ENCODE results near the gene TAF4B. TPM values are rescaled to one million over a fixed set of nuclear protein-coding genes. Genes with fewer than 3 reads are reported as not detected.

The TAF4B gene
- total RNA-seq, 1 donor from 2014 or later: 1.8 TPM

DNA sequence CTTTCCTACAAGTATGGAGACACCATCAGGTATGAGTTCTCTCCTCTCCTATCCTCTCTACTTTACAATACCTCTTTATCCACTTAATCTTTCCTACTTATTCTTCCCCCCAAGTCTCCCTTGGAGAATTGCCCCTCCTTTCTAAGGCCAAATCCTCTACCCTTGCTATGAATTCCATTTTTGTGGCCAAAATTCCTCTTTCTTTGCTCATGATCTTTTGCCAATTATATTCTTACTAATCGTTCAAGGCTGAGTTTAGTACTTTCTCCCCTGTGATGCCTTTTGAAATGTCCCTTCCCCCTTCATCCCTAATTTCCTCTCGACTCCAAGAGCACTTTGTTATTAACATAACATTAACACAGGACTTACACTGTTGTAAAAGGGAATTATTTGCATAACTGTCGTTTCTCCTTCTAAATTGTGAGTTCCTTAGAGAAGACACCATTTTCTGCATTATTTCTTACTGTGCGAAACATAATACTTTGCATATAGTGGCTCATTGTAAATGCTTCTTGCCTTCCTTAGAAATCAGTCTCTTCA lies 188.7 kb downstream of the TAF4B start:
- TF ChIP-seq, protein P1, sequence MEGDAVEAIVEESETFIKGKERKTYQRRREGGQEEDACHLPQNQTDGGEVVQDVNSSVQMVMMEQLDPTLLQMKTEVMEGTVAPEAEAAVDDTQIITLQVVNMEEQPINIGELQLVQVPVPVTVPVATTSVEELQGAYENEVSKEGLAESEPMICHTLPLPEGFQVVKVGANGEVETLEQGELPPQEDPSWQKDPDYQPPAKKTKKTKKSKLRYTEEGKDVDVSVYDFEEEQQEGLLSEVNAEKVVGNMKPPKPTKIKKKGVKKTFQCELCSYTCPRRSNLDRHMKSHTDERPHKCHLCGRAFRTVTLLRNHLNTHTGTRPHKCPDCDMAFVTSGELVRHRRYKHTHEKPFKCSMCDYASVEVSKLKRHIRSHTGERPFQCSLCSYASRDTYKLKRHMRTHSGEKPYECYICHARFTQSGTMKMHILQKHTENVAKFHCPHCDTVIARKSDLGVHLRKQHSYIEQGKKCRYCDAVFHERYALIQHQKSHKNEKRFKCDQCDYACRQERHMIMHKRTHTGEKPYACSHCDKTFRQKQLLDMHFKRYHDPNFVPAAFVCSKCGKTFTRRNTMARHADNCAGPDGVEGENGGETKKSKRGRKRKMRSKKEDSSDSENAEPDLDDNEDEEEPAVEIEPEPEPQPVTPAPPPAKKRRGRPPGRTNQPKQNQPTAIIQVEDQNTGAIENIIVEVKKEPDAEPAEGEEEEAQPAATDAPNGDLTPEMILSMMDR (IDR thresholded peaks at IDR 0.05; ENCODE audit: unreplicated experiment): no peak
- no peaks in the 10 kb centered on the region for H3K4me1 Mint-ChIP-seq (ENCODE audit: low read depth)

DNA sequence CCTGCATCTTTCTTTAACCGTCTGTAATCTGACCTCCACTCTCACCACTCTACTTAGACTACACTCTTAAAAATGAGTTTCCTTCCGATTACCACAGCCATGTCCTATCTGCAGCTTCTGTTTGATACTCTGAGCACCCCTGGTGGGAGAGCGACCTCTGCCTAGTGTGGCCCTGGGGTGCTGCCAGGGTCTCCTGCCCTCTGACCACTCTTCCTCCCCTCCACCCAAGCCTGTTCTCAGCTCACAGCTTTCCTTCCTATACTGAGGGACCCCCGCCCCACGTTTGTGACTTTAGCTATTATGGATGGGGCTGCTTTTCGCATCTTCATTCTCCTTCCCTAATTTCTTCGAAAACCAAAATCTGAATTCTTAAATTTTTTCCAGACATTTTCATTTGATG lies 189.4 kb downstream of the TAF4B start:
- Mint-ChIP-seq H3K4me1 (ENCODE audit: low read depth) (no peaks in the 10 kb centered on the region), H3K4me3 (ENCODE audit: low read depth) (no peak overlapping the region), H3K9me3 (ENCODE audit: low read depth) (no peaks in the 10 kb centered on the region), H3K36me3 (ENCODE audit: insufficient read depth) (no peaks in the 10 kb centered on the region), H3K27me3 (no peaks in the 10 kb centered on the region), H3K27ac (no peak overlapping the region)
- TF ChIP-seq, protein P1 (IDR thresholded peaks at IDR 0.05; ENCODE audit: unreplicated experiment): no peak
- DNase-seq (ENCODE audit: low spot score, unreplicated experiment): no peak

More for the DNA sequence above, 188.7 kb downstream of the TAF4B start:
- DNase-seq (ENCODE audit: low spot score, unreplicated experiment): no peak
- no peak overlapping the region for H3K4me3 Mint-ChIP-seq (ENCODE audit: low read depth)
- no peaks in the 10 kb centered on the region for H3K36me3 Mint-ChIP-seq (ENCODE audit: insufficient read depth)
- no peaks in the 10 kb centered on the region for H3K9me3 Mint-ChIP-seq (ENCODE audit: low read depth)
- no peak overlapping the region for H3K27ac Mint-ChIP-seq
- H3K27me3 Mint-ChIP-seq: no peaks in the 10 kb centered on the region

DNA sequence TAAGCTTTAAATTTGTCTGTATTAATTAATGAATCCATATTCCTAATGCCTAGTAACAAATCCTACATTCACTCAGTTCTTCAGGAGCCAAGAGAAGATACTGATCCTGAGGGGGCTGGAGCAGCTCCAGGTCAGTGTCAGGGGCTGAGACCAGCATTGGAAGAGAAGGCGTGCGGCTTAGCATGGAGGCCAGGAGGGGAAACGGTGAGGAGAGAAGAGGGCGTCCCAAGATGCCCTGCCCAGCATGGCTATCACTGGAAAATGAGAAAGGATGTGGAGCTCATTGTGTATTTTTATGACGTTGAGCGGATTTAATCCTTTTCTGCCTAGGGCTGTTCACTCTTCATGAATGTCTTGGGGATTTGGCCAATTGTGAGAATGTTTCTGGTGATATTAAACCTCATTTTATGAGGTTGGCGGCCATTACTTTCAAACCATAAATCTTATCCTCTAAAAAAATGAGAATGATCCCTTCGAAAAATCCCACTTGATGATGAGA lies 190.5 kb downstream of the TAF4B start:
- Mint-ChIP-seq H3K36me3 (ENCODE audit: insufficient read depth) (no peaks in the 10 kb centered on the region), H3K27ac (no peak overlapping the region), H3K27me3 (no peaks in the 10 kb centered on the region), H3K9me3 (ENCODE audit: low read depth) (no peaks in the 10 kb centered on the region), H3K4me1 (ENCODE audit: low read depth) (no peaks in the 10 kb centered on the region), H3K4me3 (ENCODE audit: low read depth) (no peak overlapping the region)
- TF ChIP-seq, protein P1 (IDR thresholded peaks at IDR 0.05; ENCODE audit: unreplicated experiment): no peak
- no peak for DNase-seq (ENCODE audit: low spot score, unreplicated experiment)

DNA sequence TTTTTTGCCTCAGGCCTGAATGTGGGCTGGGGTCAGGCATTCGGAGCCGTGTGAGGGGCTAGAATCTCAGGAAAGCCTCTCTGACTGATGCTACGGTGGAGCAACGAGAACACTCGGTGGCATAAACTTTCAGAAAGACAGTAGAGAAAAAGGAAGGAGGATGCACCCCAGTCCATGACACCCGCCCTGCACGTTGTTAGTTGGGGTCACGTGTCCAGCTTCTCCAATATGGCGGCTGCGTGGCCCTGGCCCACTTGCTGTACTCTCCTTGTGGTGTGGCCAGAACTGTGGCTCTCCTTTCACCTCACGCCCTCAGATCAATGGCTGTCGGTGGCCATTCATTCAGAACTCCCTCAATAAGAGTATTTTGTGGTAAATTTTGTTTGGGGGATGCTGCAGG lies 190.9 kb downstream of the TAF4B start:
- Mint-ChIP-seq H3K27ac (no peak overlapping the region), H3K4me1 (ENCODE audit: low read depth) (no peaks in the 10 kb centered on the region), H3K9me3 (ENCODE audit: low read depth) (no peaks in the 10 kb centered on the region), H3K36me3 (ENCODE audit: insufficient read depth) (no peaks in the 10 kb centered on the region), H3K27me3 (no peaks in the 10 kb centered on the region), H3K4me3 (ENCODE audit: low read depth) (no peak overlapping the region)
- no peak for DNase-seq (ENCODE audit: low spot score, unreplicated experiment)
- TF ChIP-seq, protein P1 (IDR thresholded peaks at IDR 0.05; ENCODE audit: unreplicated experiment): no peak

DNA sequence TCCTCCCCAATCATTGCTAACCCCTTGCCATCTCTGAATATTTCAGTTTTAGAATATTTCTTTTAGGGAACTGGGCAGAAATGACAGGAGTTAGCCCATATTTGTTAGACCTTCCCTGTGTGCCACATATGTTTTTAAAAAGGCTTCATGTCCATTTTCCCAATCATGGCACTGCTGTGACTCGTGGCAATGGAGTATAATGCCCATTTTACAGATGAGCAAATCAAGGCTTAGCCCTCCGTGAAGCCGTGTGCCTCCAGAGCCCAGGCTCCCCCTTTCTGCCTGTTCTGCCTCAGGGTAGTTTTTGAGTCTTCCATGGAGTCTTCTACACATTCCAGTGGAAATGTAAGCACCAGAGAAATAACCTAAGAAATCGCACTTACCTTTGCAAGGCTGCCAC lies 192.0 kb downstream of the TAF4B start:
- no peak for DNase-seq (ENCODE audit: low spot score, unreplicated experiment)
- H3K9me3 Mint-ChIP-seq (ENCODE audit: low read depth): no peaks in the 10 kb centered on the region
- TF ChIP-seq, protein P1 (IDR thresholded peaks at IDR 0.05; ENCODE audit: unreplicated experiment): no peak
- no peak overlapping the region for H3K4me3 Mint-ChIP-seq (ENCODE audit: low read depth)
- H3K4me1 Mint-ChIP-seq (ENCODE audit: low read depth): no peaks in the 10 kb centered on the region
- H3K27ac Mint-ChIP-seq: no peak overlapping the region
- H3K36me3 Mint-ChIP-seq (ENCODE audit: insufficient read depth): no peaks in the 10 kb centered on the region
- no peaks in the 10 kb centered on the region for H3K27me3 Mint-ChIP-seq
